ENCODE results near the gene PIP5K1C. TPM values are rescaled to one million over a fixed set of nuclear protein-coding genes. Genes with fewer than 3 reads are reported as not detected.

The PIP5K1C gene
- polyA plus RNA-seq, 1 donor from 2014 or later: 7.1 TPM

GRCh38 chr19:3619631-3620012, 80.6 kb downstream of the PIP5K1C start:
- Histone ChIP-seq H3K9me3 (ENCODE audit: low read length) (no peaks in the 10 kb centered on the region), H3K4me2 (ENCODE audit: low read length) (no peak overlapping the region), H4K20me1 (ENCODE audit: insufficient read depth) (no peaks in the 10 kb centered on the region), H3K36me3 (ENCODE audit: insufficient read depth, low read length) (no peaks in the 10 kb centered on the region), H2AFZ (ENCODE audit: low read depth, low read length) (no peak overlapping the region), H3K27ac (ENCODE audit: low read length) (no peak overlapping the region), H3F3A (ENCODE audit: insufficient read depth, low read length, poor library complexity, severe bottlenecking) (no peaks in the 10 kb centered on the region), H3K9me2 (ENCODE audit: insufficient read depth, low read length) (no peaks in the 10 kb centered on the region), H3K4me3 (ENCODE audit: low read length) (no peak overlapping the region), H3K79me2 (replicated peaks; ENCODE audit: insufficient read depth, low read length) (no peaks in the 10 kb centered on the region), H3K9ac (ENCODE audit: low read length) (no peak overlapping the region), H3K27me3 (ENCODE audit: insufficient read depth, low read depth, low read length) (no peaks in the 10 kb centered on the region)
- no peak for TF ChIP-seq SMC3 (conservative IDR thresholded peaks at IDR 0.05; ENCODE audit: poor library complexity)
- no peak for TF ChIP-seq RAD21 (conservative IDR thresholded peaks at IDR 0.05)
- no peak for TF ChIP-seq TAF1 (IDR thresholded peaks at IDR 0.05; ENCODE audit: low read depth)
- no peak for TF ChIP-seq CTCF (IDR thresholded peaks at IDR 0.05; ENCODE audit: poor library complexity, severe bottlenecking)
- no peak for TF ChIP-seq POLR2AphosphoS5 (IDR thresholded peaks at IDR 0.05)
- TF ChIP-seq EZH2 (IDR thresholded peaks at IDR 0.05; ENCODE audit: borderline replicate concordance, insufficient read depth, low read length, poor library complexity, severe bottlenecking): no peak
- TF ChIP-seq REST (IDR thresholded peaks at IDR 0.05; ENCODE audit: borderline replicate concordance): no peak
- no peak for TF ChIP-seq MXI1 (conservative IDR thresholded peaks at IDR 0.05; ENCODE audit: poor library complexity, severe bottlenecking)

GRCh38 chr19:3618811-3619630, 81.2 kb downstream of the PIP5K1C start:
- no peak overlapping the region for H2AFZ ChIP-seq (ENCODE audit: low read depth, low read length)
- H3K9me2 ChIP-seq (ENCODE audit: insufficient read depth, low read length): no peaks in the 10 kb centered on the region
- H3K36me3 ChIP-seq (ENCODE audit: insufficient read depth, low read length): no peaks in the 10 kb centered on the region
- TF ChIP-seq EZH2 (IDR thresholded peaks at IDR 0.05; ENCODE audit: borderline replicate concordance, insufficient read depth, low read length, poor library complexity, severe bottlenecking) (no peak), TAF1 (IDR thresholded peaks at IDR 0.05; ENCODE audit: low read depth) (no peak), POLR2AphosphoS5 (IDR thresholded peaks at IDR 0.05) (no peak), CTCF (IDR thresholded peaks at IDR 0.05; ENCODE audit: poor library complexity, severe bottlenecking) (peak; percentile 5), REST (IDR thresholded peaks at IDR 0.05; ENCODE audit: borderline replicate concordance) (no peak), SMC3 (conservative IDR thresholded peaks at IDR 0.05; ENCODE audit: poor library complexity) (peak; percentile 9), RAD21 (conservative IDR thresholded peaks at IDR 0.05) (no peak), MXI1 (conservative IDR thresholded peaks at IDR 0.05; ENCODE audit: poor library complexity, severe bottlenecking) (no peak)
- no peaks in the 10 kb centered on the region for H3K27me3 ChIP-seq (ENCODE audit: insufficient read depth, low read depth, low read length)
- H3K4me2 ChIP-seq (ENCODE audit: low read length): no peak overlapping the region
- no peak overlapping the region for H3K9ac ChIP-seq (ENCODE audit: low read length)
- no peaks in the 10 kb centered on the region for H3F3A ChIP-seq (ENCODE audit: insufficient read depth, low read length, poor library complexity, severe bottlenecking)
- H3K4me3 ChIP-seq (ENCODE audit: low read length): no peak overlapping the region
- no peaks in the 10 kb centered on the region for H3K9me3 ChIP-seq (ENCODE audit: low read length)
- H3K27ac ChIP-seq (ENCODE audit: low read length): no peak overlapping the region
- H4K20me1 ChIP-seq (ENCODE audit: insufficient read depth): no peaks in the 10 kb centered on the region
- no peaks in the 10 kb centered on the region for H3K79me2 ChIP-seq (replicated peaks; ENCODE audit: insufficient read depth, low read length)
